Gastroesophageal sphincter (tissue), 3 donors: ENCODE results near the gene MAP2K6.

Experiments used
- EP300 ChIP-seq: sonication (generic); formaldehyde crosslinking; IDR thresholded peaks from one replicate; pipeline ENCODE4 v1.6.1; 2017; ENCODE audit warnings: antibody characterized with exemption, mild to moderate bottlenecking
- POLR2A ChIP-seq, 2 donors: fragments of 450-650 bp; IDR thresholded peaks; one replicate each; pipeline ENCODE4 v1.6.1; 2017; ENCODE audit warnings: antibody characterized with exemption in 2 of 2, mild to moderate bottlenecking in 2 of 2, moderate library complexity in 1 of 2
- POLR2AphosphoS5 ChIP-seq: sonication (generic); formaldehyde crosslinking; IDR thresholded peaks from one replicate; pipeline ENCODE4 v1.6.1; 2017; ENCODE audit warnings: antibody characterized with exemption
- TF ChIP-seq, protein P1 (sequence below), 4 experiments: fragments of 200-600 bp in 2 of 4; fragments of 450-650 bp in 2 of 4; sonication (generic) in 1 of 4; IDR thresholded peaks; one replicate each; pipeline ENCODE4 v1.5.1; 2017 to 2019; ENCODE audit warnings: antibody characterized with exemption in 4 of 4, mild to moderate bottlenecking in 2 of 4, moderate library complexity in 2 of 4

DNA sequence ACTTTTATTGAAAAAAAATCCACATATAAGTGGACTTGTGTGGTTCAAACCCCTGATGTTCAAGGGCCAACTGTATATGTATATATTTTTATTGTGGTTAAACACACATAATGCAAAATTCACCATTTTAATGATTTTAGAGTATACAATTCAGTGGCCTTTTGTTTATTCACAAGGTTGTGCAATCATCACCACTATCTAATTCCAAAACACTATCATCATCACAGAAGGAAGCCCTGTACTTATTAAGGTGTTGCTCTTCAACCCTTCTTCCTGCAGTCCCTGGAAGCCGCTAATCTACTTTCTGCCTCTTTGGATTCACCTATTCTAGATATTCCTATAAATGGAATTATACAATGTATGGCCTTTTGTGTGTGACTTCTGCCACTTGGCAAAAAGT, 23.0 kb downstream of the MAP2K6 start:
- TF ChIP-seq, protein P1, sequence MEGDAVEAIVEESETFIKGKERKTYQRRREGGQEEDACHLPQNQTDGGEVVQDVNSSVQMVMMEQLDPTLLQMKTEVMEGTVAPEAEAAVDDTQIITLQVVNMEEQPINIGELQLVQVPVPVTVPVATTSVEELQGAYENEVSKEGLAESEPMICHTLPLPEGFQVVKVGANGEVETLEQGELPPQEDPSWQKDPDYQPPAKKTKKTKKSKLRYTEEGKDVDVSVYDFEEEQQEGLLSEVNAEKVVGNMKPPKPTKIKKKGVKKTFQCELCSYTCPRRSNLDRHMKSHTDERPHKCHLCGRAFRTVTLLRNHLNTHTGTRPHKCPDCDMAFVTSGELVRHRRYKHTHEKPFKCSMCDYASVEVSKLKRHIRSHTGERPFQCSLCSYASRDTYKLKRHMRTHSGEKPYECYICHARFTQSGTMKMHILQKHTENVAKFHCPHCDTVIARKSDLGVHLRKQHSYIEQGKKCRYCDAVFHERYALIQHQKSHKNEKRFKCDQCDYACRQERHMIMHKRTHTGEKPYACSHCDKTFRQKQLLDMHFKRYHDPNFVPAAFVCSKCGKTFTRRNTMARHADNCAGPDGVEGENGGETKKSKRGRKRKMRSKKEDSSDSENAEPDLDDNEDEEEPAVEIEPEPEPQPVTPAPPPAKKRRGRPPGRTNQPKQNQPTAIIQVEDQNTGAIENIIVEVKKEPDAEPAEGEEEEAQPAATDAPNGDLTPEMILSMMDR (IDR thresholded peaks at IDR 0.05): no peak
- TF ChIP-seq POLR2A (IDR thresholded peaks at IDR 0.05): no peak
- TF ChIP-seq POLR2AphosphoS5: no peak
- no peak for TF ChIP-seq EP300
